HepG2 (cell line): ENCODE data around the gene WDR35.

Experiments
- EP300 ChIP-seq, 3 experiments: sonication (generic) in 1 of 3; formaldehyde crosslinking in 1 of 3; IDR thresholded peaks; 2 replicates each; pipeline versions ENCODE4 v1.5.1 to v1.6.1; 2011 to 2020; ENCODE audit warnings: low read depth in 2 of 3, low read length in 2 of 3, borderline replicate concordance in 1 of 3, improper control_type of control experiment in 1 of 3, mild to moderate bottlenecking in 1 of 3, missing genetic modification reagents in 1 of 3, moderate library complexity in 1 of 3
- KAT2B ChIP-seq: fragments of 150-350 bp; IDR thresholded peaks from 2 replicates; pipeline ENCODE4 v1.6.1; 2014; ENCODE audit warnings: low read depth, low read length, borderline replicate concordance
- NFE2L1 ChIP-seq: sonication (generic); formaldehyde crosslinking; IDR thresholded peaks from 2 replicates; pipeline ENCODE4 v1.4.0; 2020; ENCODE audit warnings: missing genetic modification reagents, mild to moderate bottlenecking, borderline replicate concordance
- POLR2AphosphoS5 ChIP-seq: IDR thresholded peaks from 2 replicates; pipeline ENCODE4 v1.6.1; 2012; ENCODE audit warnings: low read depth, low read length
- SP2 ChIP-seq: sonication (generic); formaldehyde crosslinking; IDR thresholded peaks from 2 replicates; pipeline ENCODE4 v1.5.1; 2020; ENCODE audit warnings: mild to moderate bottlenecking, missing genetic modification reagents
- TOE1 ChIP-seq: sonication (generic); formaldehyde crosslinking; IDR thresholded peaks from 2 replicates; pipeline ENCODE4 v1.4.0; 2020; ENCODE audit warnings: mild to moderate bottlenecking, missing genetic modification reagents
- ZNF121 ChIP-seq: sonication (generic); formaldehyde crosslinking; IDR thresholded peaks from 2 replicates; pipeline ENCODE4 v1.5.0; 2020; ENCODE audit warnings: mild to moderate bottlenecking, missing genetic modification reagents
- ZNF160 ChIP-seq: sonication (generic); formaldehyde crosslinking; IDR thresholded peaks from 2 replicates; pipeline ENCODE4 v1.8.0; 2022; ENCODE audit warnings: mild to moderate bottlenecking, inconsistent platforms, missing genetic modification reagents
- ZNF670 ChIP-seq: sonication (generic); formaldehyde crosslinking; IDR thresholded peaks from 2 replicates; pipeline ENCODE4 v1.8.0; 2022; ENCODE audit warnings: mild to moderate bottlenecking, missing genetic modification reagents, borderline replicate concordance
- ZNF878 ChIP-seq: sonication (generic); formaldehyde crosslinking; IDR thresholded peaks from 2 replicates; pipeline ENCODE4 v1.8.1; 2023; ENCODE audit warnings: mild to moderate bottlenecking, missing genetic modification reagents, moderate library complexity
- ZSCAN30 ChIP-seq: sonication (generic); formaldehyde crosslinking; IDR thresholded peaks from 2 replicates; pipeline ENCODE4 v1.5.0; 2020; ENCODE audit warnings: mild to moderate bottlenecking, missing genetic modification reagents
- TF ChIP-seq, protein P1 (sequence below): sonication (generic); formaldehyde crosslinking; IDR thresholded peaks from 2 replicates; pipeline ENCODE4 v1.5.0; 2020; ENCODE audit warnings: mild to moderate bottlenecking, missing genetic modification reagents, moderate library complexity
- TF ChIP-seq, protein P2 (sequence below), 2 experiments: sonication (generic) in 1 of 2; formaldehyde crosslinking in 1 of 2; IDR thresholded peaks; 2 replicates each; pipeline versions ENCODE4 v1.5.1 to v1.6.1; 2011 to 2020; ENCODE audit warnings: borderline replicate concordance in 1 of 2, low read depth in 1 of 2, low read length in 1 of 2, mild to moderate bottlenecking in 1 of 2, missing genetic modification reagents in 1 of 2, moderate library complexity in 1 of 2
- TF ChIP-seq, protein P3 (sequence below): sonication (generic); formaldehyde crosslinking; IDR thresholded peaks from 2 replicates; pipeline ENCODE4 v1.5.1; 2020; ENCODE audit warnings: missing genetic modification reagents, mild to moderate bottlenecking, borderline replicate concordance

DNA sequence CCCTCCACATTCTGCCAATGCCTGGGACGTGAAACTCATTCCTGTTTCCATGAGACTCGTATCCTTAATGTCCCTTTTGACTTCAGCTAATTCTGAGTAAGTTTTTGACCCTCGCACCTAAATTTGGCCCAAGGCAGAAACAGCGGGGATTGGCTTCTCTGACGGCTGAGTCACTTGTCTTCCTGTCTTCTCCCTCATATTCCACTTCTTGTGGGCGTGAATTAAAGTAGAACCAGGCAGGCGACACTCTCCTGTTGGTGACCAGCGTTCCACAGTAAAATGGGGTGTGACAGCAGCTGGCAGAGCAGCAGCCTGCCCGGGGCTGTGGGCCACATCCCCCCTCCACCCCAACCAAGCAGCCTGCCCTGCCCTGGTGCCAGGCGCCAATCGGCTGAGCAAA lies 103.6 kb downstream of the WDR35 start:
- TF ChIP-seq, protein P1, sequence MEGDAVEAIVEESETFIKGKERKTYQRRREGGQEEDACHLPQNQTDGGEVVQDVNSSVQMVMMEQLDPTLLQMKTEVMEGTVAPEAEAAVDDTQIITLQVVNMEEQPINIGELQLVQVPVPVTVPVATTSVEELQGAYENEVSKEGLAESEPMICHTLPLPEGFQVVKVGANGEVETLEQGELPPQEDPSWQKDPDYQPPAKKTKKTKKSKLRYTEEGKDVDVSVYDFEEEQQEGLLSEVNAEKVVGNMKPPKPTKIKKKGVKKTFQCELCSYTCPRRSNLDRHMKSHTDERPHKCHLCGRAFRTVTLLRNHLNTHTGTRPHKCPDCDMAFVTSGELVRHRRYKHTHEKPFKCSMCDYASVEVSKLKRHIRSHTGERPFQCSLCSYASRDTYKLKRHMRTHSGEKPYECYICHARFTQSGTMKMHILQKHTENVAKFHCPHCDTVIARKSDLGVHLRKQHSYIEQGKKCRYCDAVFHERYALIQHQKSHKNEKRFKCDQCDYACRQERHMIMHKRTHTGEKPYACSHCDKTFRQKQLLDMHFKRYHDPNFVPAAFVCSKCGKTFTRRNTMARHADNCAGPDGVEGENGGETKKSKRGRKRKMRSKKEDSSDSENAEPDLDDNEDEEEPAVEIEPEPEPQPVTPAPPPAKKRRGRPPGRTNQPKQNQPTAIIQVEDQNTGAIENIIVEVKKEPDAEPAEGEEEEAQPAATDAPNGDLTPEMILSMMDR, result no peak
- TF ChIP-seq SP2 (CRISPR knock-in tag) (no peak), EP300 (IDR thresholded peaks at IDR 0.05; ENCODE audit: low read depth in 2 of 2, low read length in 2 of 2) (no peak), EP300 (CRISPR knock-in tag; IDR thresholded peaks at IDR 0.05; ENCODE audit: borderline replicate concordance) (no peak), TOE1 (CRISPR knock-in tag) (no peak), ZNF160 (CRISPR knock-in tag) (no peak), KAT2B (no peak), POLR2AphosphoS5 (no peak), ZNF878 (CRISPR knock-in tag) (no peak), ZNF121 (CRISPR knock-in tag) (no peak), ZNF670 (CRISPR knock-in tag) (no peak), ZSCAN30 (no peak), NFE2L1 (CRISPR knock-in tag) (no peak)
- TF ChIP-seq, protein P2, sequence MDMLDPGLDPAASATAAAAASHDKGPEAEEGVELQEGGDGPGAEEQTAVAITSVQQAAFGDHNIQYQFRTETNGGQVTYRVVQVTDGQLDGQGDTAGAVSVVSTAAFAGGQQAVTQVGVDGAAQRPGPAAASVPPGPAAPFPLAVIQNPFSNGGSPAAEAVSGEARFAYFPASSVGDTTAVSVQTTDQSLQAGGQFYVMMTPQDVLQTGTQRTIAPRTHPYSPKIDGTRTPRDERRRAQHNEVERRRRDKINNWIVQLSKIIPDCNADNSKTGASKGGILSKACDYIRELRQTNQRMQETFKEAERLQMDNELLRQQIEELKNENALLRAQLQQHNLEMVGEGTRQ (IDR thresholded peaks at IDR 0.05; ENCODE audit: low read depth, low read length), result no peak
- TF ChIP-seq, protein P2 (CRISPR knock-in tag; IDR thresholded peaks at IDR 0.05; ENCODE audit: borderline replicate concordance), result no peak
- TF ChIP-seq, protein P3, sequence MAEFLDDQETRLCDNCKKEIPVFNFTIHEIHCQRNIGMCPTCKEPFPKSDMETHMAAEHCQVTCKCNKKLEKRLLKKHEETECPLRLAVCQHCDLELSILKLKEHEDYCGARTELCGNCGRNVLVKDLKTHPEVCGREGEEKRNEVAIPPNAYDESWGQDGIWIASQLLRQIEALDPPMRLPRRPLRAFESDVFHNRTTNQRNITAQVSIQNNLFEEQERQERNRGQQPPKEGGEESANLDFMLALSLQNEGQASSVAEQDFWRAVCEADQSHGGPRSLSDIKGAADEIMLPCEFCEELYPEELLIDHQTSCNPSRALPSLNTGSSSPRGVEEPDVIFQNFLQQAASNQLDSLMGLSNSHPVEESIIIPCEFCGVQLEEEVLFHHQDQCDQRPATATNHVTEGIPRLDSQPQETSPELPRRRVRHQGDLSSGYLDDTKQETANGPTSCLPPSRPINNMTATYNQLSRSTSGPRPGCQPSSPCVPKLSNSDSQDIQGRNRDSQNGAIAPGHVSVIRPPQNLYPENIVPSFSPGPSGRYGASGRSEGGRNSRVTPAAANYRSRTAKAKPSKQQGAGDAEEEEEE, result no peak
